ENCODE results near the gene NOC2L.
"Not testable (repeated sequence)": the region's sequence is repeated elsewhere in the genome, so short reads cannot be mapped to it uniquely, and the experiment has no call there.

NOC2L gene

GRCh38 chr1:952603-953002 lies 6.5 kb downstream of the NOC2L start:
- no peak overlapping the region for H3K27ac ChIP-seq
- DNase-seq = no peak
- no peak for TF ChIP-seq CTCF (IDR thresholded peaks at IDR 0.05; ENCODE audit: low read depth, low read length, missing control alignments)
- H3K36me3 ChIP-seq (replicated peaks) = peaks cover 80% of the 10 kb centered on the region
- no peaks in the 10 kb centered on the region for H3K27me3 ChIP-seq (replicated peaks)
- in situ Hi-C loops (cut with HindIII; ENCODE audit: low pct_ligation_motif_present, low sequenced_read_pairs) = no loop called here
- H3K4me3 ChIP-seq (ENCODE audit: low read depth, low read length) = no peak overlapping the region

- H3K27ac ChIP-seq = no peak overlapping the region
- H3K36me3 ChIP-seq (replicated peaks) = peaks cover 84% of the 10 kb centered on the region
- TF ChIP-seq CTCF (IDR thresholded peaks at IDR 0.05; ENCODE audit: low read depth, low read length, missing control alignments) = no peak
- H3K4me3 ChIP-seq (ENCODE audit: low read depth, low read length) = no peak overlapping the region
- no peaks in the 10 kb centered on the region for H3K27me3 ChIP-seq (replicated peaks)
- in situ Hi-C loops (cut with HindIII; ENCODE audit: low pct_ligation_motif_present, low sequenced_read_pairs) = no loop called here
- DNase-seq = no peak
Measured at GRCh38 chr1:952201-952600, 6.9 kb downstream of the NOC2L start.

GRCh38 chr1:951364-951763 lies 7.7 kb downstream of the NOC2L start:
- no peak for DNase-seq
- peak; percentile 77 for TF ChIP-seq CTCF (IDR thresholded peaks at IDR 0.05; ENCODE audit: low read depth, low read length, missing control alignments)
- Histone ChIP-seq H3K27ac (no peak overlapping the region), H3K4me3 (ENCODE audit: low read depth, low read length) (no peak overlapping the region), H3K36me3 (replicated peaks) (peaks cover 86% of the 10 kb centered on the region), H3K27me3 (replicated peaks) (no peaks in the 10 kb centered on the region)
- in situ Hi-C loops (cut with HindIII; ENCODE audit: low pct_ligation_motif_present, low sequenced_read_pairs) = no loop called here

GRCh38 chr1:950881-951280 lies 8.2 kb downstream of the NOC2L start:
- Histone ChIP-seq H3K4me3 (ENCODE audit: low read depth, low read length) (no peak overlapping the region), H3K27ac (no peak overlapping the region), H3K36me3 (replicated peaks) (peaks cover 86% of the 10 kb centered on the region), H3K27me3 (replicated peaks) (no peaks in the 10 kb centered on the region)
- no peak for TF ChIP-seq CTCF (IDR thresholded peaks at IDR 0.05; ENCODE audit: low read depth, low read length, missing control alignments)
- in situ Hi-C loops (cut with HindIII; ENCODE audit: low pct_ligation_motif_present, low sequenced_read_pairs) = no loop called here
- DNase-seq = no peak

- DNase-seq = no peak
- Histone ChIP-seq H3K4me3 (ENCODE audit: low read depth, low read length) (no peak overlapping the region), H3K36me3 (replicated peaks) (peaks cover 86% of the 10 kb centered on the region), H3K27ac (no peak overlapping the region), H3K27me3 (replicated peaks) (no peaks in the 10 kb centered on the region)
- no peak for TF ChIP-seq CTCF (IDR thresholded peaks at IDR 0.05; ENCODE audit: low read depth, low read length, missing control alignments)
- in situ Hi-C loops (cut with HindIII; ENCODE audit: low pct_ligation_motif_present, low sequenced_read_pairs) = no loop called here
Measured at GRCh38 chr1:950268-950667, 8.8 kb downstream of the NOC2L start.

GRCh38 chr1:947958-948357 lies 11.1 kb downstream of the NOC2L start:
- DNase-seq = no peak
- H3K27me3 ChIP-seq (replicated peaks) = no peaks in the 10 kb centered on the region
- H3K36me3 ChIP-seq (replicated peaks) = peaks cover 70% of the 10 kb centered on the region
- no peak overlapping the region for H3K27ac ChIP-seq
- no peak overlapping the region for H3K4me3 ChIP-seq (ENCODE audit: low read depth, low read length)
- in situ Hi-C loops (cut with HindIII; ENCODE audit: low pct_ligation_motif_present, low sequenced_read_pairs) = no loop called here
- peak; percentile 8 for TF ChIP-seq CTCF (IDR thresholded peaks at IDR 0.05; ENCODE audit: low read depth, low read length, missing control alignments)

- in situ Hi-C loops (cut with HindIII; ENCODE audit: low pct_ligation_motif_present, low sequenced_read_pairs); H3K27me3 ChIP-seq (replicated peaks); DNase-seq; H3K4me3 ChIP-seq (ENCODE audit: low read depth, low read length); H3K27ac ChIP-seq: not testable (repeated sequence)
- H3K36me3 ChIP-seq (replicated peaks) = peaks cover 58% of the 10 kb centered on the region
Measured at GRCh38 chr1:946811-947210, 12.2 kb downstream of the NOC2L start.

Measured in brain microvascular endothelial cell (primary cell).